Effector CD4-positive, alpha-beta T cell (primary cell): Measurements from ENCODE around the gene OR2T2. TPM values are rescaled to one million over a fixed set of nuclear protein-coding genes. Genes with fewer than 3 reads are reported as not detected.
"Not testable (repeated sequence)": the region's sequence is repeated elsewhere in the genome, so short reads cannot be mapped to it uniquely, and the experiment has no call there.

Experiments used
- DNase-seq: peaks from one replicate; pipeline ENCODE4 v3.0.0-alpha.2; 2020
- total RNA-seq: gene quantifications from one replicate; lab custom pipeline; 2026; lab: John Stamatoyannopoulos, UW

Gene OR2T2, protein sequence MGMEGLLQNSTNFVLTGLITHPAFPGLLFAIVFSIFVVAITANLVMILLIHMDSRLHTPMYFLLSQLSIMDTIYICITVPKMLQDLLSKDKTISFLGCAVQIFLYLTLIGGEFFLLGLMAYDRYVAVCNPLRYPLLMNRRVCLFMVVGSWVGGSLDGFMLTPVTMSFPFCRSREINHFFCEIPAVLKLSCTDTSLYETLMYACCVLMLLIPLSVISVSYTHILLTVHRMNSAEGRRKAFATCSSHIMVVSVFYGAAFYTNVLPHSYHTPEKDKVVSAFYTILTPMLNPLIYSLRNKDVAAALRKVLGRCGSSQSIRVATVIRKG
- not detected for total RNA-seq

DNA sequence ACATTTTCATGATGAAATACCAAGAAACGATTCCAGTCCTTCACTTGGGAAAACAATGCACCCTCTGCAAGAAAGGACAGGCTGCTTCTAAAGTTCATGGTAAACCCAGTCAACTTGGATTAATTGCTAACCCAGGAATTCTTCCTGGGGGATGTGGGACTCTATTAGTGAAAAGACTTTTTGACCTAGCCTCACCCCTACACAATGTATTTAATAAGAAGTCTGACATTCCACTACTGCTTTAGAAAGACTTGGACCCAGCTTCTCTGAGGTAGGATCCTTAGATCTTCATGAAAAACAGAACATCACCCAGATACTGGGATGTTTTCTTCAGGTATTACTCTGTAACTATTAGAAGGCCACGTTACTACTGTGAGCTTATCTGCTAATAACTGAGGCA lies at the start of gene OR2T2:
TSS of gene OR2T2 (plus strand) at position 239 of the 400 bp plus-strand sequence. CDS start 7,161 bp downstream, outside the sequence.
- DNase-seq = not testable (repeated sequence)

DNA sequence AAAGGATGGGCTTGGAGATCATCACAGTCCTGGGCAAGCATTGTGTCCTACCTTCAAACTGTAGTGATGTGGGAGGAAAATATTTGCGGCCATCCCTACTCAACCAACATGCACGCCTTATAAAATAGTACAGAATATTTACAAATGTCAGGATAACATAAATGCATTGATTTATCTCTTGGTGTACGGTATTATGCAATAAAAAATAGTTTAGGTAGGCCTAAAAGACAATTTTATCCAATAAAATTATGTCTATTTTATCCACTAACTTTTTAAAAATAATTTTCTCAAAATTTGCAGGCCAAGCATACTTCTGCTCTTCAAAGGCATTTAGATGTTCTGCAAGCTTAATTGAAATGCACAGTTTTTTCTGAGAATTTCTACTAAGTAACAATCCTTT lies 42.7 kb upstream of the OR2T2 start, which contains the start of gene OR2T1:
TSS of gene OR2T1 (plus strand) at position 301 of the 400 bp plus-strand sequence. CDS start 3,100 bp downstream, outside the sequence.
- no peak for DNase-seq

DNA sequence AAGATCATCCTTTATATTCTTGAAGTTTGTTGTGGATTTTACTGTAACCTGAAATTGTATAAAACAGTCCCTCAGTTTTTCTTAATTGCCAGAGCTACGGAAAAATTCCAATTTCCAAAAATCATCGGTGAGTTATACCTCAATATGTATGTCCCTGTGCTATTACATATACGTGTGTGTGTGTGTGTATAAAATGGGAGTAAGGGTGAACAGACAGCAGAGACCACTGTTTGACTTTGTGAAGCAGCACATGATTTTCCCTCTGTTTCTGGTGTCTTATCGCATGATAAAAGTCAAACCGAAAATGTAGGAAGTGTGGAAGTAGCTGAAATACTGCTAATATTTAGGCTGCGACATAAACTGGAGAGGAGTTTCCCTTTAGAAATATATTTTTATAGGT lies 41.4 kb upstream of the OR2T2 start:
- DNase-seq = no peak

DNA sequence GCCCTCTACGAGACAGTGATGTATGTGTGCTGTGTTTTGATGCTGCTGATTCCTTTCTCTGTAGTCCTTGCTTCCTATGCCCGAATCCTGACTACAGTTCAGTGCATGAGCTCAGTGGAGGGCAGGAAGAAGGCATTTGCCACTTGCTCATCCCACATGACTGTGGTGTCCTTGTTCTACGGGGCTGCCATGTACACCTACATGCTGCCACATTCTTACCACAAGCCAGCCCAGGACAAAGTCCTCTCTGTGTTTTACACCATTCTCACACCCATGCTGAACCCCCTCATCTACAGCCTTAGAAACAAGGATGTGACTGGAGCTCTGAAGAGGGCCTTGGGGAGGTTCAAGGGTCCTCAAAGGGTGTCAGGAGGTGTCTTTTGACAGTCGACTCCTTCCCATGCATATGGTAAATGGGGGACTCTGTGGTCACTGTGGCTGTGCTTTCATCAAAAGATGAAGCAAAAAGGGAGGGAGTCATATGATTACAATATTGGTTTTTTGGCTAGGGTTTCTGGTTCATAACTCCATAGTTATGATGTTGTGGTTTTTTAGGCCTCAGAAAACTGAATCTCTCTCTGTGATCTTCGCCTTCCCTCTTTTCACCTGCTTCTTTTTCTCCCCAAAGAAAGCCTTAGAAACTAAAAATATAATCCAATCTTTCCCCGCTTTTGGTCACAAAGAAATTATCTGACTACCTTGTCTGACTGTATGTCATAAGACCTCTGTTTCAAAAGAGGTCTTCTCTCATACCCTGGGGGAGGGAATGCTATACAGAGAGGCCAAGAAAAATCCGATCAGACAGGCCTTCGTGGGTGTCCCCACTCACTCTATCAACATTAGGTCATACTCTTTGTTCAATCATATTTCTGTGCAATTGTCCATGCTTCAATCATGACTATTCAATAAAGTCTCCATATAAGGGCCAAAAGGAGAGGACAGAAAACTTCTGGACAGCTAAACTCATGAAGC lies 38.4 kb upstream of the OR2T2 start:
- no peak for DNase-seq

DNA sequence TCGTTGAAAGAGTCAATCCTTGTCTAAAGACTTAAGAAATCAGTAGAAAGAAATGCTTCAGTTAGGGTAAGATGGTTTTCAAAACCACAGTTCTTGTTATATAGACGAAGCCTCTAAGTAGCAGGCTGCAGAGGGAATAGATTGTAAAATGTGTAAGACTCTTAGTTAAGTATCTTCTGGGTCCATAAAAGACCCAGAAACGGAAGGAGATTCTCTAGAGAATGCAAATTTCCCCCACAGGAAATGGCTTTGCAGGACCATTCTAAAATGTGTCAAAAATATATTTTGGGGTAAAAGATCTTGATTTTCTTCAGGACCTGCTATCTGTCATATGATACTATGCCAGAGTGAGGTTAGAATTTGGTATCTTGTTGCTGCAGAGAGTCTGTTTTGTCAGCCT lies 29.2 kb upstream of the OR2T2 start:
- DNase-seq = no peak

DNA sequence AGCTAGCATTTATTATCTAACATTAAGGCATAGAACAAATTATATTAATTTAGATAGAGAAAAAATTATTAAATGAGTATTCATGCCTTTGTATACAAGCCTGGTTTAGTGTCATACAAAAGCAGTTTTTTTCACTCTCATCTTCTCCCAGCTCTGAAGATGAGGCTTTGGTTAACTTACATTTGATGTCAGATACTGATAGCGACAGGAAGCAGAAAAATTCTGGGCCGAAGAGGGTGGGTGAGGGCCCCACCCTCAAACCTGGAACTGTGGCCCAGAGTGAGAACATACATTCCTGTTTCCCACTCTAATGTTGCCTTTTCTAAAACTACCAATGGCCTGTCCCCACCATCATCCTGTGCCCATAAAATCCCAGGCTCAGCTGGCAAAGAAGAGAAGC lies 27.6 kb upstream of the OR2T2 start:
- no peak for DNase-seq

DNA sequence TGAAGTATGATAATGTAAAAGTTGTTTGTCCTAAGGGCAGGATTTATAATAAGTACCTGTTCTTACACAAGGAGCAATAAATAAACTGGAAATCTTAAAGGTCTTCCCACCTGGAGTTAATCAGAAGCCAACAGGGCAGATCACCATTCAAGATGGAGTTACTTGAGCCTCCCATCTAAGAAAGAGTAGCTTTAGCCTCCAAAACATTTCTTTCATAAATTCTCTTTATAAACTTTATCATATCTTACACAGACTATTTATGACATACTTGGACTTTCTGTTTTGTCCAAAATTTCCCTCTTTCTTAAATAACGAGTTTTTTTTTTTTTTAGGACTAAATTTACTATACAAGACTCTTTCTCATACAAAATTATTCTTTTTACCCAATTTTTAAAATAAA lies 24.1 kb upstream of the OR2T2 start:
- DNase-seq = no peak

DNA sequence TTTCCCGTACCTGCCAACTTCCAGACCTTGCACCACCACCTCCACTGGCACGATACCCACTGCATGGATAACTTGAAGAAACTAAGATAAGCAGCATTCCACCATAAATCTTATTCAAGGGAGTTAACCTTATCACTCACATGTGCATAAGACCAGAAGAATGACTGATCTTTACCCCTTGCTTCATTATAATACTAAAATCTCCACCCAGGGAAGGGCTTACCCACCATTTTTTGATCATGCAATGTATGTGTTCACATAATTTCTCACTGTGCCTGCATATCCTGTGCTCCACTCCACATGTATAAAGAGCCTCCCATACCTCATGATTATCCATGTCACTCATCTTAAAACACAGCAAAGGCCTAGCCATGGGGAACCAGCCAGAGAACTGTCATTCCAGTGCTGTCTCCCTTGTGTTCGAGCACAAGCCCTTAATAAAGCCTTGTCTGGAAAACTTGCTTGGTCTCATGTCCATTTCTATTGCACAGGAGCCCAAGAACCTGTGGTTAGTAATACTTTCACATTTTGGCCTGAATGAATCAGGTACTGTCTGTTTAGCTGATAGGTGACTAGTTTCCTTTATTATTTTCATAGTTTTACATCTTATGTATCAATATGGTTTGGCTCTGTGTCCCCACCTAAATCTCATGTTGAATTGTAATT lies 17.8 kb upstream of the OR2T2 start:
- DNase-seq = not testable (repeated sequence)

DNA sequence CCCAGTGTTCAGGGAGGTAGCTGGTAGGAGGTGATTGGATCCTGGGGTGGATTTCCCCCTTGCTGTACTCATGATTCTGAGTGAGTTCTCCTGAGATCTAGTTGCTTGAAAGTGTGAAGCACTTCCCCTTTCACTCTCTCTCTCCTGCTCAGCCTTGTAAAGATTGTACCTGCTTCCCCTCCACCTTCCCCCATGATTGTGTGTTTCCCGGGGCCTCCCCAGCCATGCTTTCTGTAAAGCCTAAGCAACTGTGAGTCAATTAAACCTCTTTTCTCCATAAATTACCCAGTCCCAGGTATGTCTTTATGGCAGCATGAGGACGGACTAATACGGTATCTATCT lies 17.3 kb upstream of the OR2T2 start:
- DNase-seq = not testable (repeated sequence)

DNA sequence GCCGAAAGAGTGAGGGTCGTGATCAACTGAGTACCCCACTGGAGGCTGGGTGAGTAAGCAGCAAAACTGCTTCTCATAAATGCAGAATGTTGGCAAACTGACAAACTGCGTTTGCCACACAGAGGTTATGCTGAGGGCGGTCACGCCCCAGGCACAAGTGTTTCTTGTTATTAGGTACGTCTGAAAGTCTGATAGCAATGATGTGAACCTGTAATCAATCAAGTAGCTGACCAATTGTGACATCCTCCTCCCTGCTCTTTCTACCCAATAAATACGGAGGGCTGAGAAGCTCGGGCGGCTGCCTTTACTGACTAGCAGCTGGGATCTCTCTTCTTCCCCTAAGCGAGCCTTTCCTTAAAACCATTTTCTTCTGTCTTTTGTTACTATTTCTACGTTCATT lies 13.8 kb upstream of the OR2T2 start:
- DNase-seq = not testable (repeated sequence)

DNA sequence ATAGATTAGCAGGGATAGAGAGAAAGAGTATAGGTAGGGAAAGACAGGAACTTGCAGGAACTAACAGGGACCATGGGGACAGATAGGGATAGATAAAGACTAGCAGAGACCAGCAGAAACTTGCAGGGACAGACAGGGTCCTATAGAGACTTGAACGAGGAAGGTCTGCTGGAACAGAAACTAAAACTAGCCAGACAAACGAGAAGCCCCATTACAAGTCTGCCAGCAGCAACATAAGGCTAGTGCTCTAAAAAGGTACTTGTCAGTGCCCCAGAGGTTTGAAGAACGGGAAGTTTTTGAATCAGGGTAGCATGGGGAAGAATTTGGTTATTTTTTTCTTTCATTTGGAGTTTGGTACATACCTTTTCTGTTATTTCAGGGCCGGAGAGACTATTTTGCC lies 13.2 kb upstream of the OR2T2 start:
- DNase-seq = not testable (repeated sequence)

DNA sequence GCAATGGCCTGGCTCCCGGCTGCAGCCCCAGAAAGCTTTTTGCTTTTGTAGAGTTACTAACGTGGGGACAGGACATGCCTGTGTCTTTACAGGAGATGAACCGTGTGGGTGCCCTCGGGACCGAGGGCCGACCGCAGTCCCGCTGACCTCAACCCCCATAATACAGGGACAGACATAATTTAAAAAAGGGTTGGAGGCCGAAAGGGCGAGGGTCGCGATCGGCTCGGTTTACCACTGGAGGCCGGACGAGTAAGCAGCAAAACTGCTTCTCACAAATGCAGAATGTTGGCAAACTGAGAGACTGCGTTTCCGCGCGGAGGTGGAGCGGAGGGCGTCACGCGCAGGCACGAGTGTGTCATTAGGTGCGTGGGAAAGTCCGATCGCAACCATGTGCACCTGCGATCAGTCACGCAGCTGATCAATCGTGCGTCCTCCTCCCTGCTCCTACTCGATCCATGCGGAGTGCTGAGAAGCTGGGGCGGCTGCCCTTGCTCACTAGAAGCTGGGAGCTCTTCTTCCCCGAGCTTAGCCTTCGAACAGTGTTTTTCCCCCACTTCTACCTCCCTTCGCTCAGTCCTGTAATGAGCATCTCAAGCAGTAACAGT lies 11.5 kb upstream of the OR2T2 start:
- DNase-seq = not testable (repeated sequence)

DNA sequence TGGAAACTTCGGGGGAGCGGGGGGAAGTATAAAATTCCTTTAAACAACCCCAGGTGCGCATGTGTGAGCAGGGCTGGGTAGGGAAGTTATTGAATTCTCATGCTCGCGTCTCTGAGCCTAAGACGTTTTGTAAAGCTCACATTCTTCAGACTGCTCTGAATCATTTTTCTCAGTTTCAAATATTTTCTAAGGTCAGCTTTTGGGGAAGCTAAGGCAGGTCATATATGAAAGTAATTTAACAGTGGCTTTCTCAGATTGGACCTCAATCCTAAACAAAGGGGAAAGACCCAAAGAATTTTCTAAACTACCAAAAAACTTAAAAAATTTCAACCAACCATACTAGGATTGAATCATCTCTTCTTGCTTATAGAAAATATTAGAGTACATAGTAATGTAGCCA lies 10.5 kb upstream of the OR2T2 start:
- DNase-seq = not testable (repeated sequence)

DNA sequence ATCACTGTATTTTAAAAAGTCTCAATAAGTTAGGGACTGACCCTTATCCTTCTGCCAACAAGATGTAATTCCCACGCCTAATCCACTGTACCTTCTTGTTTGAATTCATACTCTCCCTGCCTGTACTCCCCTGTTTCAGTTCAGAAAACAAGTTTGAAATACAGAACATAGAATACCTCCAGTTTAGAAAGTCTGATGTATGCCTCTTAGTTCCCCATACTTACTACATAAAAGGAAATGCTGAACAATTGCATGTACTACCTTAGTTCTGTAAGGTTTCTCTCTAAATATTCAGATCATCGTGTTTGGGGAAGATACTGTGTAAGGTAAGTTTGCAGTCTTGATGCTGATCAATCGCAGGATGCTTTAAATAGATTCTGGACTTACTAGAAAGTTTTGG lies 9.1 kb upstream of the OR2T2 start:
- not testable (repeated sequence) for DNase-seq

DNA sequence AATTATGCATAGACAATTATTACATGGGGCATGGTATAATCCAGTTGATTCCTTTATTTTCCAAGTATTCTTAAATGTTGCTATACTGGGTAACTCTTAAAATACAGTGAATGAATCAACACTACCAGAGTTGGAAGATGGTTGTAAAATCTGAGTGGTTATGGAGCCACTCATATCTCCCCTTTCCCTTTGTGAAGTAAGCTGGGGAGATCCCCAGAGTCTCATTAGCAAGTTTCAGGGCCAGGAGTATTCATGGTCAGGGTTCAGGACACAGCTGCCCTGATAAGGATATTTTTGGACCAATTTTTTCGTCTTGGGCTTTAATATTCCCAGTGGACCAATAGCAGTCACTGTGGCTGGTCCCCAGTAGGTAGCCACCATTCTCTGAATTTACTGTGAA lies 6.8 kb upstream of the OR2T2 start:
- DNase-seq = not testable (repeated sequence)

DNA sequence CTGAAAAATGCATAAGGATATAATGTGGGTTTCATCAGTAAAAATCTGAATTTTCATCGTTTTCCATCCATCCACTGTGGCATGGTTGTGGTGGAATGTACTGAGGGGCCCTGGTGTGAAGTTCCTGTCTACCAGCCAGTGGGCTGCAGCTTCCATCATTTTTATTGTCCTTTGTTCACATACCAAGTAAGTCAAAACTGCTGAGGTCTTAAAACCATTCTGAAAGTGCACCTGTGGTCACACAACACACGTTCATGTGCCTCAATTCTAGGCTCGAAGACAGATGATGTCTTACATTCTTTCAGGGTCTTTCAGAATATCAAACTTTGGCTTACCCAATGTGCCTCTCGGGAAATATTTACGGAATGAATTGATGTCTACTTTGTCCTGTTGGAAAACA lies 6.2 kb upstream of the OR2T2 start:
- DNase-seq = not testable (repeated sequence)

DNA sequence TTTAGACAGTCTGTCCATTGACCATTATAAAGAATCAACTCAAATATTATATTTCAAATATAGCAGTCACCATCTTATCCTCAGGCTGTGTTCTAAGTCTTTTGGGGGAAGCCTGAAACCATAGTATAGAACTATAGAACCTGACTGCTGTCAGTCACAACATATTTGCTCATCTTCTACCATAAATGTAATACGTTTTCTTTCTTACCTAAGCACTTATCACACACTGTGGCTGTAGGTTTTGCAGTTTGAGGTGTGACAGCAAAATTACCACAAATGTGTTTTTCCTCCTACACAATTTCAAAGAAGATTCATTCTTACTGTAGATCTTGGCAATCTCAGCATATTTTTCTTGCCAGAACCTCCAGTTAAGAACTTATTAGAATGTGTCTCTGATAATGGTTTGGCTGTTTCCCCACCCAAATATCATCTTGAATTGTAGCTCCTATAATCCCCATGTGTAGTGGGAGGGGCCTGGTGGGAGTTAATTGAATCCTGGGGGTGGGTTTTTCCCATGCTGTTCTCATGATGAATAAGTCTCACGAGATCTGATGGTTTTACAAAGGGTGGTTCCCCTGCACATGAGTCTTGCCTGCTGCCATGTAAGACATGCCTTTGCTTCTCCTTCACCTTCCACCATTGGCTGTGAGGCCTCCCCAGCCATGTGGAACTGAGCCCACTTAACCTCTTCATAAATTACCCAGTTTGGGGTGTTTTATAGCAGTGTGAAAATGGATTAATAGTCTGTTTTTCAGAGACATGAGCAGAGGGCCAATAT lies 2.7 kb upstream of the OR2T2 start:
- DNase-seq = not testable (repeated sequence)

DNA sequence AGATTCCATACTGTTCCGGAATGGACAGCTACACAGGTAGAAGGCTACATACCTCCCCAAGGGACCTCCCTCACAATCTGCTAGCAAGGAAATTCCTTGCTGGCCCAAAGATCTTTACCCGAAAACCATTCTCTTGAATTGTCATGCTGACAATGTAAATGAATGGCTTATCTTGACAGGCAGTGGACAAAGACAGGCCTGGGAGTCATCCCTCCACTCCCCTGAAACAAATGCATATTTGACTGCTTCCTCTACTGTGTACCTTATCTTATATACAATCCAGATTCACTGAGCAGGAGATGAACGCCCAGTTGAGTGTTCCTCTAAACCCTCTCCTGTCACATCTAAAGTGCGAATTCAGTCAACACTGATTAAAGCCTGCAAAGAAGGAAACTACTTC lies 834 bp upstream of the OR2T2 start:
- not testable (repeated sequence) for DNase-seq

DNA sequence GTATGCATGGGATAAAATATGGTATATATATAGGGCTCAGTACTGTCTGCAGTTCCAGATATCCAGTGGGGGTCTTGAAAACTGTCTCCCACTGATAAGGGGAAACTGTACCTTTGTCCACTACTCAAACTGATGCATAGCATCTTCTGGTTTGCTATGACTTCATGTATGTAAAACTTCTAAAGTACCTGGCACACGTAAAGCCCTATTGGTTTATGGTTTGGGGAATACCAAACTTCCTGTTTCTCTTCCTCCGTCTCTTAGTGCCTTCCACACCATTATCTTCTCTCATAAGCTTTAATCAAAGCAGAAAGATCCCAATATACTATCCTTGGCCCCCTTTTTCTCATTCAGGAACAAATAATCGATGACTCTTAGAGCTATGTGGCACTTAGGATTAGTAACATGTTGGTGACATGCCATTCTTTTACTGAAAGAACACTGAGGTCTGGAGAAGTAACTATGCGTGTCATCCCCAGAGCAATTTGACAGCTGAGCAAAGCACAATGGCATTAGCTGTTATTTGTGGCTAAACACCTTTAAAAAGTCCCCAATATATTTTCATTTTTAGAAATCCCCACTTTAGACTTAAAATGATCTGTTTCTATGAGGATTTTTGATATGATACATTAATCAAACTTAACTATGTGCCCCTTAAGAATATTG lies 3.1 kb downstream of the OR2T2 start:
- DNase-seq = not testable (repeated sequence)

DNA sequence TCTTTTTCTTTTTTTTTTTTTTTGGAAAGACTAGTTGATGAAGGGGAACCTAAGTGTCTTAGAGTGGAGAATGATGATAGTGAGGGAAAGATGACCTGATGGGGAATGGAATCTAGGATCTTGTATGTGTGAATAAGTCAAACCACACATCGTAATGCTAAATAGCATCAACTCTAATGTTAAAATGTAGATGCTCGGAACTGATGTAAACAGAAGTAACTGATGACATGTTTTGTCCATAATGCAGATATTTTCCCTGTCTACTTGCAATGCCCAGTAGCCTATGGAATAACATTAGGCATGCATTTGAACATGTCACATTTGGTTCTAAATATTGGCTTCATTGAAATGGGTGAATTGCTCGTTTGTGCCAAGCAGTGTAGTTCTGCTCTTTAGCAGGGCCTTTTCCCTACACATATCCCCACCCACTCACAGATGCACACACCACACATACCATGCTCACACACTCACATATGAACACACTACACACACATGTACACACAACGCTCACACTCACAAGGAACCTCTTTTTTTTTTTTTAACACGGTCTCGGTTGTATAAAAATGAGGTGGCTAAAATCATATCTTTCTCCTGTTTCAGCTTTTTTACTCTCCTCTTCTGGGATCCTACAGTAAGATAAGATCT lies 4.5 kb downstream of the OR2T2 start:
- not testable (repeated sequence) for DNase-seq
